ENCODE results near the gene TRIM68. TPM values are rescaled to one million over a fixed set of nuclear protein-coding genes. Genes with fewer than 3 reads are reported as not detected.

Gene TRIM68
- total and polyA plus RNA-seq, 2 of the 4 experiments (the other 2 are of a cell fraction): 8.1 to 8.4 TPM

GRCh38 chr11:4551346-4551979 lies 56.6 kb downstream of the TRIM68 start:
- CTCF ChIA-PET: interaction anchor here (1.6 kb wide), 1 partner anchor 364 kb away, joined by 6 read pairs; no protein-coding TSS in a partner anchor
- 67% methylated on average over 2 of the region's 8 CpGs; no CpG with 5 or more reads in 1 of the 2 experiments for WGBS, 2 experiments (ENCODE audit: extremely low coverage in 2 of 2, insufficient read length in 1 of 2)
- in situ Hi-C loops (cut with MboI; ENCODE audit: low sequenced_read_pairs): no loop called here

More at GRCh38 chr11:4551346-4551979, 56.6 kb downstream of the TRIM68 start:
- Histone ChIP-seq H2BK20ac (ENCODE audit: low read depth, low read length) (no peak overlapping the region), H2BK5ac (ENCODE audit: low read depth, low read length, poor library complexity, severe bottlenecking) (no peak overlapping the region), H4K20me1 (ENCODE audit: insufficient read depth, low read length) (no peaks in the 10 kb centered on the region), H4K5ac (ENCODE audit: low read depth, low read length) (no peak overlapping the region), H3K4ac (ENCODE audit: low read depth, low read length) (no peak overlapping the region), H3K9me1 (ENCODE audit: insufficient read depth, low read length) (no peaks in the 10 kb centered on the region), H3K27me3 (ENCODE audit: control insufficient read depth, insufficient read depth, low read length) (no peaks in the 10 kb centered on the region), H2AK5ac (ENCODE audit: low read depth, low read length) (no peak overlapping the region), H3K79me1 (ENCODE audit: low read depth in 1 of 2, low read length in 2 of 2) (no peaks in the 10 kb centered on the region), H2AFZ (replicated peaks; ENCODE audit: low read length, poor library complexity) (no peak overlapping the region), H3K56ac (ENCODE audit: extremely low read depth, insufficient read depth, low read length) (no peak overlapping the region), H4K91ac (ENCODE audit: insufficient read depth, low read depth, low read length) (no peak overlapping the region), H3K27ac (ENCODE audit: insufficient read depth, low read length) (no peak overlapping the region), H3K36me3 (ENCODE audit: control insufficient read depth, insufficient read depth, low read length) (no peaks in the 10 kb centered on the region), H3K9me3 (ENCODE audit: control insufficient read depth, insufficient read depth, low read length) (no peaks in the 10 kb centered on the region), H3K23ac (ENCODE audit: low read depth, low read length) (no peak overlapping the region), H3K4me2 (ENCODE audit: low read depth, low read length) (no peak overlapping the region), H2BK15ac (ENCODE audit: low read depth, low read length) (no peak overlapping the region), H3K4me1 (ENCODE audit: control insufficient read depth, insufficient read depth, low read length) (no peaks in the 10 kb centered on the region), H3K4me3 (ENCODE audit: insufficient read depth, low read depth, low read length) (no peak overlapping the region), H3K18ac (ENCODE audit: low read depth, low read length) (no peak overlapping the region), H2BK120ac (ENCODE audit: low read depth, low read length) (no peak overlapping the region), H4K8ac (ENCODE audit: low read depth in 2 of 2, low read length in 2 of 2) (no peak overlapping the region), H2AK9ac (replicated peaks; ENCODE audit: low read depth, low read length, poor library complexity) (no peak overlapping the region), H3K9ac (ENCODE audit: low read depth, low read length) (no peak overlapping the region), H3K14ac (replicated peaks; ENCODE audit: low read depth, low read length) (no peak overlapping the region)
- peak; percentile 16 for DNase-seq
- BruUV-seq (replicated peaks): no TSS peak
- ATAC-seq (ENCODE audit: low read depth): peak; percentile 67
- dilution Hi-C loops (cut with HindIII; ENCODE audit: low sequenced_read_pairs, unreplicated experiment): no loop called here
- POLR2A ChIA-PET (ENCODE audit: unreplicated experiment): no interaction called here
- no peak for TF ChIP-seq ELK1 (IDR thresholded peaks at IDR 0.05; ENCODE audit: borderline replicate concordance, low read depth, low read length)
- TF ChIP-seq RCOR1 (IDR thresholded peaks at IDR 0.05; ENCODE audit: insufficient replicate concordance, low read length): no peak
- TF ChIP-seq RFX5 (IDR thresholded peaks at IDR 0.05; ENCODE audit: low read depth, low read length): no peak
- TF ChIP-seq, protein P1, sequence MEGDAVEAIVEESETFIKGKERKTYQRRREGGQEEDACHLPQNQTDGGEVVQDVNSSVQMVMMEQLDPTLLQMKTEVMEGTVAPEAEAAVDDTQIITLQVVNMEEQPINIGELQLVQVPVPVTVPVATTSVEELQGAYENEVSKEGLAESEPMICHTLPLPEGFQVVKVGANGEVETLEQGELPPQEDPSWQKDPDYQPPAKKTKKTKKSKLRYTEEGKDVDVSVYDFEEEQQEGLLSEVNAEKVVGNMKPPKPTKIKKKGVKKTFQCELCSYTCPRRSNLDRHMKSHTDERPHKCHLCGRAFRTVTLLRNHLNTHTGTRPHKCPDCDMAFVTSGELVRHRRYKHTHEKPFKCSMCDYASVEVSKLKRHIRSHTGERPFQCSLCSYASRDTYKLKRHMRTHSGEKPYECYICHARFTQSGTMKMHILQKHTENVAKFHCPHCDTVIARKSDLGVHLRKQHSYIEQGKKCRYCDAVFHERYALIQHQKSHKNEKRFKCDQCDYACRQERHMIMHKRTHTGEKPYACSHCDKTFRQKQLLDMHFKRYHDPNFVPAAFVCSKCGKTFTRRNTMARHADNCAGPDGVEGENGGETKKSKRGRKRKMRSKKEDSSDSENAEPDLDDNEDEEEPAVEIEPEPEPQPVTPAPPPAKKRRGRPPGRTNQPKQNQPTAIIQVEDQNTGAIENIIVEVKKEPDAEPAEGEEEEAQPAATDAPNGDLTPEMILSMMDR (conservative IDR thresholded peaks at IDR 0.05; ENCODE audit: low read depth, low read length): peak; percentile 39
- TF ChIP-seq MAZ (IDR thresholded peaks at IDR 0.05; ENCODE audit: borderline replicate concordance, low read depth, low read length): no peak
- peak; percentile 17; the same call in 1 of the 2 replicates for TF ChIP-seq SMC3 (IDR thresholded peaks at IDR 0.05; ENCODE audit: low read depth, low read length)
- intact Hi-C loops (cut with micrococcal nuclease): loop anchor here (1.0 kb wide), 1 partner anchor 364 kb away; no protein-coding TSS in a partner anchor
